HCT116 (cell line): Measurements from ENCODE around the gene S1PR1. TPM values are rescaled to one million over a fixed set of nuclear protein-coding genes. Genes with fewer than 3 reads are reported as not detected.

Source experiments
- ATAC-seq: fragments of 200-7000 bp; cut with Tn5 transposase; 2 replicates; pipeline ENCODE4 v1.9.1; 2020; ENCODE audit warnings: mild to moderate bottlenecking, moderate library complexity
- BruUV-seq: library from RNA; stranded (reverse); fragments of 400-500 nt; replicated peaks from 2 replicates; lab custom pipeline; 2021; lab: Mats Ljungman, UMichigan
- CTCF ChIA-PET: fragments of 300-600 bp; sonication (Branson Sonifier 250); formaldehyde crosslinking; loops from one replicate; lab custom pipeline; 2021; ENCODE audit warnings: antibody characterized with exemption; lab: Charles Lee
- POLR2A ChIA-PET: fragments of 300-600, 350-600 bp; sonication (Branson Sonifier 250); formaldehyde crosslinking; loops from one replicate; lab custom pipeline; 2021; ENCODE audit warnings: antibody characterized with exemption; lab: Charles Lee
- RAD21 ChIA-PET, 2 experiments: fragments of 300-600 bp; sonication (Branson Sonifier 250); formaldehyde crosslinking; loops; one replicate each; lab custom pipeline; 2023; ENCODE audit warnings: low total read pairs in 2 of 2; ENCODE audit not compliant: uncharacterized antibody in 2 of 2, unreplicated experiment in 2 of 2, low non-redundant PET in 1 of 2; lab: Charles Lee
- DNase-seq: peaks from one replicate; pipeline ENCODE4 v3.0.0-alpha.2; 2010; ENCODE audit warnings: low read depth, low spot score
- H2AFZ ChIP-seq: fragments of 200-600 bp; shearing (Covaris generic), sonication (generic); 2 replicates; pipeline ENCODE4 v1.6.1; 2017; ENCODE audit warnings: low read depth, mixed run types, mixed read lengths, antibody characterized with exemption, low read length; ENCODE audit not compliant: poor library complexity, severe bottlenecking
- H3K27ac ChIP-seq: 2 replicates; pipeline ENCODE4 v1.5.1; 2012; ENCODE audit warnings: low read depth, low read length
- H3K27me3 ChIP-seq: fragments of 200-600 bp; sonication (generic); 2 replicates; pipeline ENCODE4 v1.6.1; 2016; ENCODE audit warnings: mixed run types, low read length, mixed read lengths; ENCODE audit not compliant: insufficient read depth
- H3K36me3 ChIP-seq, 2 experiments: fragments of 200-500 bp in 1 of 2; fragments of 200-600 bp in 1 of 2; sonication (Bioruptor generic) in 1 of 2; sonication (generic) in 1 of 2; 2 replicates each; pipeline versions ENCODE4 v1.5.1 to v1.6.1; 2014 to 2016; ENCODE audit warnings: low read length in 2 of 2, inconsistent platforms in 1 of 2, mixed read lengths in 1 of 2, mixed run types in 1 of 2; ENCODE audit not compliant: insufficient read depth in 2 of 2, control insufficient read depth in 1 of 2
- H3K4me1 ChIP-seq, 2 experiments: fragments of 200-600 bp in 1 of 2; sonication (generic) in 1 of 2; 2 replicates each; pipeline versions ENCODE4 v1.5.1 to v1.6.1; 2012 to 2017; ENCODE audit warnings: low read length in 2 of 2, inconsistent platforms in 1 of 2, mild to moderate bottlenecking in 1 of 2, mixed read lengths in 1 of 2, mixed run types in 1 of 2, moderate library complexity in 1 of 2; ENCODE audit not compliant: insufficient read depth in 2 of 2, control insufficient read depth in 1 of 2
- H3K4me2 ChIP-seq: fragments of 200-600 bp; sonication (generic); 2 replicates; pipeline ENCODE4 v1.6.1; 2017; ENCODE audit warnings: mixed run types, low read length, mixed read lengths
- H3K4me3 ChIP-seq, 2 experiments: fragments of 200-600 bp in 1 of 2; sonication (generic) in 1 of 2; replicated peaks in 1 of 2; 2 replicates each; pipeline ENCODE4 v1.5.1; 2011 to 2016; ENCODE audit warnings: low read length in 2 of 2, control low read depth in 1 of 2, low read depth in 1 of 2, mild to moderate bottlenecking in 1 of 2, mixed read lengths in 1 of 2, mixed run types in 1 of 2
- H3K79me2 ChIP-seq: fragments of 200-600 bp; sonication (generic); 2 replicates; pipeline ENCODE4 v1.6.1; 2017; ENCODE audit warnings: mild to moderate bottlenecking, mixed run types, low read length, moderate library complexity, mixed read lengths; ENCODE audit not compliant: insufficient read depth
- H3K9ac ChIP-seq: fragments of 200-600 bp; sonication (generic); 2 replicates; pipeline ENCODE4 v1.6.1; 2016; ENCODE audit warnings: low read length, mixed read lengths
- H3K9me2 ChIP-seq: fragments of 200-600 bp; sonication (generic), shearing (Covaris generic); 2 replicates; pipeline ENCODE4 v1.6.1; 2017; ENCODE audit warnings: mixed run types, mild to moderate bottlenecking, moderate library complexity; ENCODE audit not compliant: insufficient read depth
- H3K9me3 ChIP-seq, 2 experiments: fragments of 200-500 bp in 1 of 2; fragments of 200-600 bp in 1 of 2; sonication (Bioruptor generic) in 1 of 2; sonication (generic) in 1 of 2; 2 replicates each; pipeline ENCODE4 v1.6.1; 2014 to 2017; ENCODE audit warnings: low read length in 2 of 2, mixed read lengths in 2 of 2, inconsistent platforms in 1 of 2, low read depth in 1 of 2, mild to moderate bottlenecking in 1 of 2, mixed run types in 1 of 2, moderate library complexity in 1 of 2; ENCODE audit not compliant: control insufficient read depth in 1 of 2, insufficient read depth in 1 of 2
- H4K20me1 ChIP-seq: fragments of 200-600 bp; sonication (generic), shearing (Covaris generic); 2 replicates; pipeline ENCODE4 v1.6.1; 2017; ENCODE audit warnings: mixed run types, mild to moderate bottlenecking, moderate library complexity; ENCODE audit not compliant: insufficient read depth
- FOSL1 ChIP-seq: IDR thresholded peaks from 2 replicates; pipeline ENCODE4 v1.6.1; 2012; ENCODE audit warnings: low read depth
- RAD21 ChIP-seq: IDR thresholded peaks from 2 replicates; pipeline ENCODE4 v1.6.1; 2012; ENCODE audit warnings: low read depth, mild to moderate bottlenecking
- SP1 ChIP-seq: IDR thresholded peaks from 2 replicates; pipeline ENCODE4 v1.6.1; 2012; ENCODE audit warnings: low read depth
- TCF7L2 ChIP-seq: IDR thresholded peaks from 2 replicates; pipeline ENCODE4 v1.7.0; 2011; ENCODE audit warnings: borderline replicate concordance, inconsistent platforms; ENCODE audit not compliant: insufficient read depth, insufficient read length; ENCODE audit errors: extremely low read depth
- YY1 ChIP-seq: IDR thresholded peaks from 2 replicates; pipeline ENCODE4 v1.6.1; 2011; ENCODE audit warnings: low read length, low read depth, moderate library complexity, mild to moderate bottlenecking; ENCODE audit not compliant: insufficient replicate concordance; ENCODE audit errors: extremely low read depth
- ZFX ChIP-seq: fragments of 450-650 bp; IDR thresholded peaks from 2 replicates; pipeline ENCODE4 v1.6.1; 2017
- intact Hi-C: fragments of 100-400 bp; cut with micrococcal nuclease; formaldehyde crosslinking; loops from 2 replicates; pipeline ENCODE4 v1.10.0; 2022
- total RNA-seq: library from RNA; stranded (reverse); gene quantifications from one replicate; pipeline ENCODE4 v1.2.1, GENCODE V29; 2021; ENCODE audit not compliant: unreplicated experiment
- TF ChIP-seq, protein P1 (sequence below), 3 experiments: fragments of 200-600 bp in 1 of 3; sonication (generic) in 1 of 3; IDR thresholded peaks in 2 of 3; conservative IDR thresholded peaks in 1 of 3; 2 replicates each; pipeline ENCODE4 v1.5.1; 2012 to 2017; ENCODE audit warnings: low read depth in 2 of 3, low read length in 2 of 3, antibody characterized with exemption in 1 of 3, borderline replicate concordance in 1 of 3, control low read depth in 1 of 3, mild to moderate bottlenecking in 1 of 3, mixed read lengths in 1 of 3, mixed run types in 1 of 3, moderate library complexity in 1 of 3; ENCODE audit not compliant: insufficient read depth in 1 of 3
- TF ChIP-seq, protein P2 (sequence below): IDR thresholded peaks from 2 replicates; pipeline ENCODE4 v1.6.1; 2011; ENCODE audit warnings: mild to moderate bottlenecking, low read length, moderate library complexity; ENCODE audit not compliant: insufficient replicate concordance; ENCODE audit errors: extremely low read depth

Gene S1PR1
- total RNA-seq, 1 experiment from 2014 or later = 0.61 TPM

DNA sequence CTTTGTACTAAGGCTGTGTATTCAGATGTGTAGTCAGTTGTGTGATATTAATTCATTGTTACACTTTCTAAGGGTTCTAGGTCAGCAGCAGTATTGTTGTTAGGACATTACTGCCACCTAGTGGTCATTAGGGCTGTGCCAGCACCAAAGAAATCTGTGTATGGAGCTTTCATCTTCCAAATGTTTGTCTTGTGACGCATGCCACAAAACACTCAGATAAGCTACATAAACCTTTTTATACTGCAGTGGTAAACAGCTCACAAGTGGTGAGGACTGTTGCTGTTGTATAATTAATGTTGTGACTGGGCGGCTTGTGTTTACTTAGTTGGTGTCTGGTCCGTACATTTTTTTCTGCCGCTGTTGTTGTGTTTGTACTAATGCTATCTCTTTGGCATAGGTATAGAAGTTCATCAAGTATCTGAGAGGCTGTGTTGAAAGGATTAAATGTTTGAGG is 51.7 kb downstream of the S1PR1 start:
- H3K4me2 ChIP-seq = peak overlapping the region; percentile 59
- H3K27me3 ChIP-seq = no peaks in the 10 kb centered on the region; the same call in 1 of the 2 replicates
- H3K9me3 ChIP-seq = no peaks in the 10 kb centered on the region
- intact Hi-C loops = loop anchor here (1.0 to 10.0 kb wide), 4 partner anchors 50 to 826 kb away; partner anchors contain the start of gene DPH5
- RAD21 ChIA-PET = interaction anchor here (0.6 to 1.1 kb wide), 5 partner anchors 21 to 404 kb away, joined by 3 to 10 read pairs (median 3); no protein-coding TSS in a partner anchor
- H3K27ac ChIP-seq = no peak overlapping the region
- H3K9ac ChIP-seq = no peak overlapping the region
- DNase-seq (peak; percentile 72), ATAC-seq (peak; percentile 94)
- H4K20me1 ChIP-seq = no peaks in the 10 kb centered on the region
- peak overlapping the region in 1 of 2 experiments; percentile 30; a peak in 2 of 4 replicates for H3K4me3 ChIP-seq
- no peak for TF ChIP-seq ZFX
- TF ChIP-seq RAD21 = peak; percentile 90
- peak; percentile 27 for TF ChIP-seq TCF7L2
- peak; percentile 7; the same call in 1 of the 2 replicates for TF ChIP-seq SP1
- TF ChIP-seq, protein P1, sequence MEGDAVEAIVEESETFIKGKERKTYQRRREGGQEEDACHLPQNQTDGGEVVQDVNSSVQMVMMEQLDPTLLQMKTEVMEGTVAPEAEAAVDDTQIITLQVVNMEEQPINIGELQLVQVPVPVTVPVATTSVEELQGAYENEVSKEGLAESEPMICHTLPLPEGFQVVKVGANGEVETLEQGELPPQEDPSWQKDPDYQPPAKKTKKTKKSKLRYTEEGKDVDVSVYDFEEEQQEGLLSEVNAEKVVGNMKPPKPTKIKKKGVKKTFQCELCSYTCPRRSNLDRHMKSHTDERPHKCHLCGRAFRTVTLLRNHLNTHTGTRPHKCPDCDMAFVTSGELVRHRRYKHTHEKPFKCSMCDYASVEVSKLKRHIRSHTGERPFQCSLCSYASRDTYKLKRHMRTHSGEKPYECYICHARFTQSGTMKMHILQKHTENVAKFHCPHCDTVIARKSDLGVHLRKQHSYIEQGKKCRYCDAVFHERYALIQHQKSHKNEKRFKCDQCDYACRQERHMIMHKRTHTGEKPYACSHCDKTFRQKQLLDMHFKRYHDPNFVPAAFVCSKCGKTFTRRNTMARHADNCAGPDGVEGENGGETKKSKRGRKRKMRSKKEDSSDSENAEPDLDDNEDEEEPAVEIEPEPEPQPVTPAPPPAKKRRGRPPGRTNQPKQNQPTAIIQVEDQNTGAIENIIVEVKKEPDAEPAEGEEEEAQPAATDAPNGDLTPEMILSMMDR (IDR thresholded peaks at IDR 0.05 in 2 of 3, conservative IDR thresholded peaks at IDR 0.05 in 1 of 3; ENCODE audit: borderline replicate concordance in 1 of 3, insufficient read depth in 1 of 3, low read depth in 2 of 3, low read length in 2 of 3) = peak; percentile 74 to 98 (median 89)
- 0 out of 2 replicates have a peak, but pooled peaks have one; percentile 17 for TF ChIP-seq FOSL1
- TF ChIP-seq, protein P2, sequence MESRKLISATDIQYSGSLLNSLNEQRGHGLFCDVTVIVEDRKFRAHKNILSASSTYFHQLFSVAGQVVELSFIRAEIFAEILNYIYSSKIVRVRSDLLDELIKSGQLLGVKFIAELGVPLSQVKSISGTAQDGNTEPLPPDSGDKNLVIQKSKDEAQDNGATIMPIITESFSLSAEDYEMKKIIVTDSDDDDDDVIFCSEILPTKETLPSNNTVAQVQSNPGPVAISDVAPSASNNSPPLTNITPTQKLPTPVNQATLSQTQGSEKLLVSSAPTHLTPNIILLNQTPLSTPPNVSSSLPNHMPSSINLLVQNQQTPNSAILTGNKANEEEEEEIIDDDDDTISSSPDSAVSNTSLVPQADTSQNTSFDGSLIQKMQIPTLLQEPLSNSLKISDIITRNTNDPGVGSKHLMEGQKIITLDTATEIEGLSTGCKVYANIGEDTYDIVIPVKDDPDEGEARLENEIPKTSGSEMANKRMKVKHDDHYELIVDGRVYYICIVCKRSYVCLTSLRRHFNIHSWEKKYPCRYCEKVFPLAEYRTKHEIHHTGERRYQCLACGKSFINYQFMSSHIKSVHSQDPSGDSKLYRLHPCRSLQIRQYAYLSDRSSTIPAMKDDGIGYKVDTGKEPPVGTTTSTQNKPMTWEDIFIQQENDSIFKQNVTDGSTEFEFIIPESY = no peak
- no peak for TF ChIP-seq YY1
- no peaks in the 10 kb centered on the region for H3K79me2 ChIP-seq
- H3K36me3 ChIP-seq = no peaks in the 10 kb centered on the region
- peaks cover 0 to 6% of the 10 kb centered on the region in 2 experiments; a peak in 1 of 4 replicates for H3K4me1 ChIP-seq
- peak overlapping the region; percentile 47 for H2AFZ ChIP-seq
- CTCF ChIA-PET = interaction anchor here (0.6 to 1.9 kb wide), 28 partner anchors 9 to 452 kb away, joined by 3 to 24 read pairs (median 4); partner anchors contain the start of genes EXTL2 and SLC30A7
- POLR2A ChIA-PET = interaction anchor here (0.7 kb wide), 1 partner anchor 14 kb away, joined by 4 read pairs; no protein-coding TSS in a partner anchor
- BruUV-seq = no TSS peak
- no peaks in the 10 kb centered on the region for H3K9me2 ChIP-seq
